Stimulated activated memory B cell treated with anti-CD40 and anti-IgM and Interleukin-4, amounts not matched to agents 10 μg/mL and 1 μg/mL and 100 μg/mL, for 72 hours (primary cell): ENCODE measurements around the gene SLC25A53.

Source experiments
- ATAC-seq: fragments of 150-1000 bp; cut with Tn5 transposase; 2 replicates; pipeline ENCODE4 v1.10.0; 2021
- H3K27ac Mint-ChIP-seq: one replicate; pipeline ENCODE4 v1.8.0; 2022; ENCODE audit warnings: mild to moderate bottlenecking, mixed read lengths
- H3K27me3 Mint-ChIP-seq: one replicate; pipeline ENCODE4 v1.8.0; 2022; ENCODE audit warnings: mixed read lengths
- H3K36me3 Mint-ChIP-seq: one replicate; pipeline ENCODE4 v1.8.0; 2022; ENCODE audit warnings: mixed read lengths
- H3K4me1 Mint-ChIP-seq: one replicate; pipeline ENCODE4 v1.8.0; 2022; ENCODE audit warnings: mixed read lengths
- H3K4me3 Mint-ChIP-seq: one replicate; pipeline ENCODE4 v1.8.0; 2022; ENCODE audit warnings: mild to moderate bottlenecking, moderate library complexity, mixed read lengths
- H3K9me3 Mint-ChIP-seq: one replicate; pipeline ENCODE4 v1.8.0; 2022; ENCODE audit warnings: mixed read lengths

SLC25A53 gene

DNA sequence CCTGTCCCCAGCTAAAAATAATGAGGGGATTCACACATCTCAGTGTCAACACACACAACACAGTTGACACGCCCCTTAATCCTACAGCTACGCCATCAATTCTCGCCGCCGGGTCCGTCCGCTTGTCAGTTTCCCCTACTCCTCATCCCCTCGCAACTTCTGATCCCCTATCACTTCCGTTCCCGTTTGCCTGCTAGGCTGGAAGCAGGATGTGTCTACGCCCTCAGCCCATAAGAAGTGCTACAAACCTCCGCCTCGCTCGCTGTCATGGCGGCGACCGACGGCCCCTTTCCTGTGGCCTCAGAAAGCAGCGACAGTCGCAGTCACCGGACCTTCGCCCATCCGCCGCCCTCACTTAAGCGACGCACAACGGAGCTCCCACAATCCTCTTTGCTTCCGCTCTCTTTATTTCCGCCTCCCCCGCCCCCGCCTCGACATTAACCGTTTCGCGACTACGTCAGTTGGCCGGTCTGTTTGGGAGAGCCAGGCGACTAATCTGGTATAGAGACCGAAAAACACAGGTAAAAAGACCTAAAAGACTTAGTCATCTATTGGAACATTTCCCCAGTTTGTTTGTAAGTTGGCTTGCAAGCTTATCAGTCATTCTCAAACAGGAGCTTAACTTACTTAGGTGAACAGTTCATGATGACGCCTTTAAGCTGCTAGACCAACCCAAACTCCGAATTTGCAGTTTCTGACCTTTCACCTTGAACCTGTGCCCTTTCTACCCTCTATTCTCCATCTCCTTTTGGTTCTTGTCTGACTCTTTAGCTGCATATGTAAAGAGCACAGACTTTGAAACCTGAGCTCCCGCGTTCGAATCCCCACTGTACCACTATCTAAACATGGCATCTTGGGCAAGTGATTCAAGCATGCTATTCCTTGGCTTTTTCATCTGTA, at the start of gene SLC25A53:
TSS of gene SLC25A53 (minus strand) at position 380 of the 900 bp plus-strand sequence. CDS start 51,752 bp downstream, outside the sequence.
- Mint-ChIP-seq H3K27me3 (no peaks in the 10 kb centered on the region), H3K36me3 (no peaks in the 10 kb centered on the region), H3K4me3 (peak within 1 kb of the TSS; percentile 100), H3K27ac (peak within 1 kb of the TSS; percentile 100), H3K9me3 (no peaks in the 10 kb centered on the region), H3K4me1 (no peaks in the 10 kb centered on the region)
- peak; percentile 96 for ATAC-seq

GRCh38 chrX:104205548-104205947, 48.7 kb upstream of the SLC25A53 start:
- H3K4me3 Mint-ChIP-seq = no peak overlapping the region
- ATAC-seq = no peak
- no peak overlapping the region for H3K27ac Mint-ChIP-seq
- H3K4me1 Mint-ChIP-seq = no peaks in the 10 kb centered on the region
- H3K9me3 Mint-ChIP-seq = no peaks in the 10 kb centered on the region
- no peaks in the 10 kb centered on the region for H3K36me3 Mint-ChIP-seq
- no peaks in the 10 kb centered on the region for H3K27me3 Mint-ChIP-seq

- H3K4me1 Mint-ChIP-seq = no peaks in the 10 kb centered on the region
- ATAC-seq = no peak
- H3K27ac Mint-ChIP-seq = no peak overlapping the region
- H3K4me3 Mint-ChIP-seq = no peak overlapping the region
- no peaks in the 10 kb centered on the region for H3K36me3 Mint-ChIP-seq
- no peaks in the 10 kb centered on the region for H3K27me3 Mint-ChIP-seq
- no peaks in the 10 kb centered on the region for H3K9me3 Mint-ChIP-seq
Measured at GRCh38 chrX:104195489-104196084, 38.8 kb upstream of the SLC25A53 start.

DNA sequence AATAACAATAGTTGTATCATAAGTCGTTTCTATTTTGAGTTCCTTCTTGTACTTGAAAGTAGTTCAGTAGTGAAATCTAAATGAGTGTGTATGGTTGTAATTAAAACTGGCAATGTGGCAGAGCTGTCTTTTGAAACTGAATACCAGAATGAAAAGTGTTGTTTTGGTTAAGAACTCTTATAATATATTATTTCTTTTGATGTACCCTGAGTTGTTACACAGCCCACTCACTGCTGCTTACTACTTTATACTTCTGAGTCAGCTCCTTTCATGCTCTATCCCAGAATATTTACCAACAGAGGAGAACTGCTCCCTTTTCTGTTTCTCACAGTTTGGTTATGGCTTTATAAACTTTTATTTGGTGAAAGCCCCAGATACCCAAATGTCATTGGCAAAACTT, 38.2 kb upstream of the SLC25A53 start:
- H3K36me3 Mint-ChIP-seq = no peaks in the 10 kb centered on the region
- H3K4me1 Mint-ChIP-seq = no peaks in the 10 kb centered on the region
- no peak for ATAC-seq
- H3K9me3 Mint-ChIP-seq = no peaks in the 10 kb centered on the region
- no peak overlapping the region for H3K27ac Mint-ChIP-seq
- no peaks in the 10 kb centered on the region for H3K27me3 Mint-ChIP-seq
- H3K4me3 Mint-ChIP-seq = no peak overlapping the region

DNA sequence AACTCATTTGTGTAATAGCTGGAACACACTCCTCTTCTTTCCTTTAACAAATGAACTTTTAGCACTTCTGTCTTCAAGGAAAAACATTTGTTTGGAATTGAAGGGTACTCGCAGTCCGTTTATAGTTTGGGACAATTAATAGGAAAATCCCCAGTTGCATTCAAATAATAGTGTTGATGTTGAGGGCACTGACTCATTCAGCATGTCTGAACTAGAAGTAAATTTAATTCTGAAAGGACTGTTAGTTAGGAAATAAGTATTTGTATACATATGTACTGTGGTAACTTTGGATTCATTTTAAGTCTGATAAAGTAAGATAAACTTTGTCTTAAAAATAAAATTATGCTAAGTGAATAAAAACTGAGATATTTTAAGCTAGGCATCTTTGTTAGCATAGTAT, 36.7 kb upstream of the SLC25A53 start:
- no peaks in the 10 kb centered on the region for H3K9me3 Mint-ChIP-seq
- no peaks in the 10 kb centered on the region for H3K4me1 Mint-ChIP-seq
- H3K27me3 Mint-ChIP-seq = no peaks in the 10 kb centered on the region
- H3K27ac Mint-ChIP-seq = no peak overlapping the region
- H3K4me3 Mint-ChIP-seq = no peak overlapping the region
- H3K36me3 Mint-ChIP-seq = peaks cover 6% of the 10 kb centered on the region
- ATAC-seq = no peak

GRCh38 chrX:104189837-104190236, 33.0 kb upstream of the SLC25A53 start:
- H3K9me3 Mint-ChIP-seq = no peaks in the 10 kb centered on the region
- H3K4me1 Mint-ChIP-seq = no peaks in the 10 kb centered on the region
- ATAC-seq = no peak
- H3K36me3 Mint-ChIP-seq = peaks cover 6% of the 10 kb centered on the region
- H3K27ac Mint-ChIP-seq = no peak overlapping the region
- no peak overlapping the region for H3K4me3 Mint-ChIP-seq
- no peaks in the 10 kb centered on the region for H3K27me3 Mint-ChIP-seq

DNA sequence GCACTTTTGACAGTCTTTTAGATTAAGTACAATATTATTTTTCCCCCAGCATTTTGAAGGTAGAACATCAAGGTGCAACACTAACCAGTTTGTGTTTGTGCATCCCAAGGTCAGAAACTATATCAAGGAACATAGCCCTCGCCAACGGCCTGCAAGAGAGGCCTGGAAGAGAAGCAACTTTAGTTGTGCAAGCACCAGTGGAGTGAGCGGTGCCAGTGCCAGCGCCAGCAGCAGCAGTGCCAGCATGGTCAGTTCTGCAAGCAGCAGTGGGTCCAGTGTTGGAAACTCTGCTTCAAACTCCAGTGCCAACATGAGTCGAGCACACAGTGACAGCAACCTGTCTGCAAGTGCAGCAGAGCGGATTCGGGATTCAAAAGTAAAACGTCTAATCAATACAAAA, 31.1 kb upstream of the SLC25A53 start:
- Mint-ChIP-seq H3K9me3 (no peaks in the 10 kb centered on the region), H3K27me3 (no peaks in the 10 kb centered on the region), H3K27ac (no peak overlapping the region), H3K36me3 (peaks cover 6% of the 10 kb centered on the region), H3K4me3 (no peak overlapping the region), H3K4me1 (no peaks in the 10 kb centered on the region)
- ATAC-seq = no peak

- no peak overlapping the region for H3K4me3 Mint-ChIP-seq
- H3K9me3 Mint-ChIP-seq = no peaks in the 10 kb centered on the region
- no peak for ATAC-seq
- H3K36me3 Mint-ChIP-seq = peaks cover 9% of the 10 kb centered on the region
- H3K27me3 Mint-ChIP-seq = no peaks in the 10 kb centered on the region
- no peak overlapping the region for H3K27ac Mint-ChIP-seq
- peaks cover 7% of the 10 kb centered on the region for H3K4me1 Mint-ChIP-seq
Measured at GRCh38 chrX:104183685-104184084, 26.9 kb upstream of the SLC25A53 start.

- Mint-ChIP-seq H3K4me1 (peaks cover 13% of the 10 kb centered on the region), H3K27ac (no peak overlapping the region), H3K9me3 (no peaks in the 10 kb centered on the region), H3K4me3 (no peak overlapping the region), H3K27me3 (no peaks in the 10 kb centered on the region), H3K36me3 (peaks cover 32% of the 10 kb centered on the region)
- ATAC-seq = no peak
Measured at GRCh38 chrX:104173841-104174240, 17.0 kb upstream of the SLC25A53 start.

- Mint-ChIP-seq H3K36me3 (peaks cover 22% of the 10 kb centered on the region), H3K27me3 (no peaks in the 10 kb centered on the region), H3K9me3 (no peaks in the 10 kb centered on the region), H3K4me3 (no peak overlapping the region), H3K4me1 (peaks cover 23% of the 10 kb centered on the region), H3K27ac (no peak overlapping the region)
- ATAC-seq = no peak
Measured at GRCh38 chrX:104172788-104173187, 16.0 kb upstream of the SLC25A53 start.

GRCh38 chrX:104172121-104172520, 15.3 kb upstream of the SLC25A53 start:
- no peak overlapping the region for H3K27ac Mint-ChIP-seq
- no peaks in the 10 kb centered on the region for H3K9me3 Mint-ChIP-seq
- no peak for ATAC-seq
- H3K36me3 Mint-ChIP-seq = peaks cover 17% of the 10 kb centered on the region
- peaks cover 30% of the 10 kb centered on the region for H3K4me1 Mint-ChIP-seq
- no peaks in the 10 kb centered on the region for H3K27me3 Mint-ChIP-seq
- H3K4me3 Mint-ChIP-seq = no peak overlapping the region

GRCh38 chrX:104168127-104168526, 11.3 kb upstream of the SLC25A53 start:
- H3K27ac Mint-ChIP-seq = no peak overlapping the region
- peak overlapping the region; percentile 78 for H3K4me3 Mint-ChIP-seq
- ATAC-seq = no peak
- peaks cover 6% of the 10 kb centered on the region for H3K36me3 Mint-ChIP-seq
- H3K9me3 Mint-ChIP-seq = no peaks in the 10 kb centered on the region
- H3K4me1 Mint-ChIP-seq = peaks cover 38% of the 10 kb centered on the region
- H3K27me3 Mint-ChIP-seq = no peaks in the 10 kb centered on the region

DNA sequence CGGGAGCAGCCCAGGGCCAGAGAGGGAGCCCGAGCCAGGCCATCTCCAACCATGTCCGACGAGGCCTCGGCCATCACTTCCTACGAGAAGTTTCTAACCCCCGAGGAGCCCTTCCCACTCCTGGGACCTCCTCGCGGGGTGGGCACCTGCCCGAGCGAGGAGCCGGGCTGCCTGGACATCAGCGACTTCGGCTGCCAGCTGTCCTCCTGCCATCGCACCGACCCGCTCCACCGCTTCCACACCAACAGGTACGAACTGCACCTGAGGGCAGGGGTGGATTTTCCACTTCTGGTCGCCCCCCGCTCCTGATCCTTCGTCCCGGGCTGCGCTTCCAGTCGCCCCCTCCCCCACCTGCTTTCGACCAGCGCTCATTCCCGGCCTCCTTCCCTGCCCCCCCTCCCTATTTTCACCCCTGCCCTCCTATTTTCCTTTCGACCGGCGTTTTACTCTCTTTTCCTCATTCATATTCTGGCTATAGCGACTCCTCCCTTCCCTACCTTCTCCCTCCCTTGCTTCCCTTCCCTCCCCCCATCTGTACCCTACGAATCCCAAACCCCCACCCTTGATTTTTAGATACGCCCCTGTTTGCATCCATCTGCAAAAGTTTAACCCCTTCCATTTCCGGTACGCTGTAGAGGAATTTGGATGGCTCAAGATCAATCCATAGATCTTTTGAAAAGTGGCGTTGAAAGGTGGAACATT, 10.1 kb upstream of the SLC25A53 start:
- ATAC-seq = no peak
- peak overlapping the region; percentile 78 for H3K4me3 Mint-ChIP-seq
- peaks cover 38% of the 10 kb centered on the region for H3K4me1 Mint-ChIP-seq
- H3K36me3 Mint-ChIP-seq = peaks cover 6% of the 10 kb centered on the region
- no peaks in the 10 kb centered on the region for H3K27me3 Mint-ChIP-seq
- H3K27ac Mint-ChIP-seq = peak overlapping the region; percentile 90
- no peaks in the 10 kb centered on the region for H3K9me3 Mint-ChIP-seq

DNA sequence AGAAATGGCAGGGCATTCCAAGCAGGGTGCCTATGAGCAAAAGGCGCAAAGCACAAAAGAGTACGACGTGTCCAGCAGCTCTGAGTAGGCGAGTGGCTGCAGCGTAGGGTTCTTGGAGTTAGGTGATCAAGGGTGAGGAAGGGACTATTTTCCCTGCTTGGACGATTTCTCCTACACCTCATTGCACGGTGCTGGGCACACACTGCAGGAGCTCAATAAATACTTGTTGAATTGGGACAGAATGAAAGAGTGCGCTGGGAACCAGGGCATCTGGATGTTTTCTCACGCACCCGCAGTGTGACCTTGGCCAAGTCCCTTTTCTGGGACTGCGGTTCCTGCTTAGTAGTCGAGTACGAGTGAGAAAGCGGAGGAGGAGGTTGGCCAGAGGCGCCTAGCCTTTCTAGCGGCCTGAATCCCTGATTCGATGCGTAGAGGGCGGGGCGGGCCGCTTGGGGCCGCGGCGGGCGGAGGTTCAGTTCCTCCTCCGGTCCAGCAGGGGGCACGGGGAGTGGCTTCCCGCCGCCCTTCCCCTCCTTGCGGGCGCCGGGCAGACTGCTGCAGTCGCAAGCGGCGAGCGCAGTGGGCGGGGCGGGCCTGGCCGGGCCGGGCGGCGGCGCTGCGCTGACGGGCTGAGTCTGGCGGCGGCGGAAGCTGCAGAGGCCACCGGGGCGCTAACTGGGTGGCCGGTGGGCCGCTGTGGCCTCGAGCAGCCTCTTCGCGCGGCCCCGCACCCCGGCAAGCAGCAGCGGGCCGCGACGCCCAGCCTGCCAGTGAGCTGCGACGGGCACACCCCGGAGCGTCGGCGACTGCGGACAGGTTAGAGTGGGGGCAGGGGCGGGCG, 9.3 kb upstream of the SLC25A53 start, which contains the start of gene FAM199X:
TSS of gene FAM199X (plus strand) at position 560 of the 841 bp plus-strand sequence. CDS start 333 bp downstream, outside the sequence.
- Mint-ChIP-seq H3K36me3 (peaks cover 6% of the 10 kb centered on the region), H3K4me1 (peaks cover 38% of the 10 kb centered on the region), H3K27me3 (no peaks in the 10 kb centered on the region), H3K9me3 (no peaks in the 10 kb centered on the region), H3K27ac (peak within 1 kb of the TSS; percentile 90), H3K4me3 (peak within 1 kb of the TSS; percentile 83)
- ATAC-seq = peak; percentile 98

- no peaks in the 10 kb centered on the region for H3K9me3 Mint-ChIP-seq
- H3K36me3 Mint-ChIP-seq = no peaks in the 10 kb centered on the region
- peak overlapping the region; percentile 40 for H3K27ac Mint-ChIP-seq
- H3K27me3 Mint-ChIP-seq = no peaks in the 10 kb centered on the region
- no peak overlapping the region for H3K4me3 Mint-ChIP-seq
- no peak for ATAC-seq
- H3K4me1 Mint-ChIP-seq = peaks cover 9% of the 10 kb centered on the region
Measured at GRCh38 chrX:104151037-104151436, 5.8 kb downstream of the SLC25A53 start.
